Stimulated activated CD4-positive, alpha-beta T cell treated with anti-CD3 and anti-CD28 coated beads, Interleukin-1b, Interleukin-23, amount 100 ng/mL, for 1 hour (primary cell): ENCODE data around the gene FLT3.
"Not testable (repeated sequence)": the region's sequence is repeated elsewhere in the genome, so short reads cannot be mapped to it uniquely, and the experiment has no call there.

Experiments used
- DNase-seq, 2 donors: peaks; one replicate each; pipeline ENCODE4 v3.0.0-alpha.2; 2020; ENCODE audit warnings: low read depth in 2 of 2

The FLT3 gene

GRCh38 chr13:28100150-28101121, at the start of gene FLT3:
Gene FLT3, minus strand, starts transcription at chr13:28100576. Its CDS starts 66 bp downstream, at chr13:28100510.
- no peak for DNase-seq

GRCh38 chr13:28147495-28147894, 47.1 kb upstream of the FLT3 start:
- DNase-seq, result no peak

GRCh38 chr13:28145049-28145448, 44.7 kb upstream of the FLT3 start:
- DNase-seq, result no peak

GRCh38 chr13:28141542-28141941, 41.2 kb upstream of the FLT3 start:
- not testable (repeated sequence) for DNase-seq

- no peak for DNase-seq
These were observed 40.2 kb upstream of the FLT3 start for GRCh38 chr13:28140433-28141125.

- peak; percentile 62 to 86 for DNase-seq
These were observed 38.5 kb upstream of the FLT3 start for GRCh38 chr13:28138756-28139470.

- DNase-seq, result peak; percentile 77 to 80
These were observed 37.8 kb upstream of the FLT3 start, which contains the start of gene PAN3 for GRCh38 chr13:28138012-28138755. Gene PAN3, plus strand, starts transcription at chr13:28138545. Its CDS starts 113 bp downstream, at chr13:28138658.

- DNase-seq, result no peak
These were observed 37.2 kb upstream of the FLT3 start for GRCh38 chr13:28137596-28137995.

- no peak for DNase-seq
These were observed 36.5 kb upstream of the FLT3 start for GRCh38 chr13:28136916-28137315.

- DNase-seq, result no peak
These were observed 31.3 kb upstream of the FLT3 start for GRCh38 chr13:28131646-28132045.

- no peak for DNase-seq
These were observed 29.7 kb upstream of the FLT3 start for GRCh38 chr13:28129911-28130693.

- no peak for DNase-seq
These were observed 28.6 kb upstream of the FLT3 start for GRCh38 chr13:28128926-28129325.

GRCh38 chr13:28128030-28128429, 27.7 kb upstream of the FLT3 start:
- no peak for DNase-seq

- no peak for DNase-seq
These were observed 20.8 kb upstream of the FLT3 start for GRCh38 chr13:28121224-28121623.

GRCh38 chr13:28120317-28120716, 19.9 kb upstream of the FLT3 start:
- DNase-seq, result no peak

GRCh38 chr13:28117689-28118377, 17.5 kb upstream of the FLT3 start:
- DNase-seq, result no peak

GRCh38 chr13:28116736-28117135, 16.4 kb upstream of the FLT3 start:
- DNase-seq, result no peak

GRCh38 chr13:28110414-28110813, 10.0 kb upstream of the FLT3 start:
- DNase-seq, result no peak

GRCh38 chr13:28106976-28107375, 6.6 kb upstream of the FLT3 start:
- no peak for DNase-seq

- not testable (repeated sequence) for DNase-seq
These were observed 1.5 kb upstream of the FLT3 start for GRCh38 chr13:28101886-28102285.
